CD14-positive monocyte (primary cell): ENCODE results near the gene SUSD4. TPM values are rescaled to one million over a fixed set of nuclear protein-coding genes. Genes with fewer than 3 reads are reported as not detected.
A peak's percentile ranks its signal among the peaks of the same experiment; 100 is the strongest.

Experiments used
- DNase-seq, 3 donors: peaks; one replicate each; pipeline ENCODE4 v3.0.0-alpha.2; 2011 to 2022
- H2AFZ ChIP-seq: 2 replicates; pipeline ENCODE4 v1.6.0; 2012; ENCODE audit warnings: mild to moderate bottlenecking, low read depth, low read length, inconsistent platforms; ENCODE audit not compliant: insufficient read depth, poor library complexity, severe bottlenecking
- H3K27ac ChIP-seq, 2 donors: 1 replicate in 1 of 2; 2 replicates in 1 of 2; pipeline ENCODE4 v1.5.1; 2012 to 2013; ENCODE audit warnings: low read length in 2 of 2, control low read depth in 1 of 2, inconsistent platforms in 1 of 2, low read depth in 1 of 2, mild to moderate bottlenecking in 1 of 2
- H3K27me3 ChIP-seq, 2 donors: one replicate each; pipeline versions ENCODE4 v1.6.0 to v1.6.1; 2011 to 2013; ENCODE audit warnings: low read length in 2 of 2; ENCODE audit not compliant: control insufficient read depth in 2 of 2, insufficient read depth in 2 of 2
- H3K36me3 ChIP-seq, 2 donors: replicated peaks in 1 of 2; 1 replicate in 1 of 2; 2 replicates in 1 of 2; pipeline versions ENCODE4 v1.5.1 to v1.6.1; 2012 to 2013; ENCODE audit warnings: low read length in 2 of 2, control low read depth in 1 of 2, inconsistent platforms in 1 of 2, mild to moderate bottlenecking in 1 of 2; ENCODE audit not compliant: insufficient read depth in 2 of 2, control insufficient read depth in 1 of 2
- H3K4me1 ChIP-seq, 2 donors: 1 replicate in 1 of 2; 2 replicates in 1 of 2; pipeline versions ENCODE4 v1.5.1 to v1.6.1; 2012 to 2013; ENCODE audit warnings: low read length in 2 of 2, control low read depth in 1 of 2, inconsistent platforms in 1 of 2, mild to moderate bottlenecking in 1 of 2, moderate library complexity in 1 of 2; ENCODE audit not compliant: insufficient read depth in 2 of 2, control insufficient read depth in 1 of 2
- H3K4me2 ChIP-seq: replicated peaks from 2 replicates; pipeline ENCODE3; 2012; ENCODE audit warnings: low read length, moderate library complexity, mild to moderate bottlenecking; ENCODE audit not compliant: poor library complexity, severe bottlenecking; ENCODE audit errors: extremely low read depth
- H3K4me3 ChIP-seq, 3 experiments: fragments of 200-600 bp in 1 of 3; sonication (generic) in 1 of 3; replicated peaks in 1 of 3; 1 replicate in 2 of 3; 2 replicates in 1 of 3; pipeline ENCODE4 v1.5.1; 2011 to 2013; ENCODE audit warnings: low read length in 3 of 3, mild to moderate bottlenecking in 3 of 3, control low read depth in 2 of 3, low read depth in 2 of 3, inconsistent platforms in 1 of 3, moderate library complexity in 1 of 3
- H3K79me2 ChIP-seq: 2 replicates; pipeline ENCODE4 v1.6.0; 2012; ENCODE audit warnings: mild to moderate bottlenecking, control low read depth, inconsistent platforms, low read length, moderate library complexity; ENCODE audit not compliant: insufficient read depth
- H3K9ac ChIP-seq: 2 replicates; pipeline ENCODE4 v1.6.0; 2017; ENCODE audit warnings: low read length, mild to moderate bottlenecking; ENCODE audit not compliant: insufficient read depth, poor library complexity, severe bottlenecking
- H3K9me3 ChIP-seq, 2 donors: replicated peaks in 1 of 2; 1 replicate in 1 of 2; 2 replicates in 1 of 2; pipeline versions ENCODE4 v1.5.1 to v1.6.1; 2012 to 2013; ENCODE audit warnings: low read length in 2 of 2, control low read depth in 1 of 2; ENCODE audit not compliant: control insufficient read depth in 1 of 2, insufficient read depth in 1 of 2
- H4K20me1 ChIP-seq: 2 replicates; pipeline ENCODE4 v1.6.0; 2012; ENCODE audit warnings: mild to moderate bottlenecking, low read length, control low read depth, moderate library complexity; ENCODE audit not compliant: insufficient read depth
- H3K27ac Mint-ChIP-seq, 7 donors: one replicate each; pipeline ENCODE4 v1.8.0; 2020; ENCODE audit warnings: mild to moderate bottlenecking in 7 of 7, mixed read lengths in 7 of 7, moderate library complexity in 6 of 7, inconsistent platforms in 2 of 7
- H3K27me3 Mint-ChIP-seq, 3 donors: one replicate each; pipeline ENCODE4 v1.8.0; 2021 to 2022; ENCODE audit warnings: low read depth in 3 of 3, mild to moderate bottlenecking in 3 of 3, mixed read lengths in 3 of 3, moderate library complexity in 3 of 3, inconsistent platforms in 1 of 3
- H3K36me3 Mint-ChIP-seq, 2 donors: one replicate each; pipeline ENCODE4 v1.8.0; 2020; ENCODE audit warnings: mixed read lengths in 2 of 2, inconsistent platforms in 1 of 2, mild to moderate bottlenecking in 1 of 2
- H3K4me1 Mint-ChIP-seq: one replicate; pipeline ENCODE4 v1.8.0; 2020; ENCODE audit warnings: mild to moderate bottlenecking, mixed read lengths
- H3K4me3 Mint-ChIP-seq, 2 donors: one replicate each; pipeline ENCODE4 v1.8.0; 2020; ENCODE audit warnings: mild to moderate bottlenecking in 2 of 2, mixed read lengths in 2 of 2, moderate library complexity in 1 of 2
- H3K9me3 Mint-ChIP-seq, 7 donors: one replicate each; pipeline ENCODE4 v1.8.0; 2020 to 2022; ENCODE audit warnings: mixed read lengths in 7 of 7, mild to moderate bottlenecking in 6 of 7, moderate library complexity in 6 of 7, inconsistent platforms in 2 of 7
- WGBS: methylation state at CpG from one replicate; pipeline ENCODE4 v1.1.5; 2013; ENCODE audit warnings: missing lambda C conversion rate; ENCODE audit not compliant: insufficient coverage; 5-methylcytosine and 5-hydroxymethylcytosine counted together
- intact Hi-C, 2 donors: fragments of 100-400 bp; cut with micrococcal nuclease; formaldehyde crosslinking; loops; one replicate each; pipeline versions ENCODE4 v1.15.0 to v1.15.1; 2023
- polyA plus RNA-seq, 3 donors: library from polyadenylated mRNA; depleted of rRNA in 1 of 3; unstranded in 2 of 3; stranded (reverse) in 1 of 3; fragments of 300-500 nt in 2 of 3; fragments of >200 nt in 1 of 3; fragmentation: Illumina TruSeq in 2 of 3; gene quantifications; 1 replicate in 2 of 3; 2 replicates in 1 of 3; pipeline ENCODE4 v1.2.3, GENCODE V29; 2012 to 2021
- TF ChIP-seq, protein P1 (sequence below): fragments of 200-600 bp; IDR thresholded peaks from one replicate; pipeline ENCODE4 v1.8.0; 2022; ENCODE audit warnings: antibody characterized with exemption, mild to moderate bottlenecking

SUSD4 gene
- polyA plus RNA-seq, 3 donors: 0.34 to 0.92 (median 0.50) TPM

DNA sequence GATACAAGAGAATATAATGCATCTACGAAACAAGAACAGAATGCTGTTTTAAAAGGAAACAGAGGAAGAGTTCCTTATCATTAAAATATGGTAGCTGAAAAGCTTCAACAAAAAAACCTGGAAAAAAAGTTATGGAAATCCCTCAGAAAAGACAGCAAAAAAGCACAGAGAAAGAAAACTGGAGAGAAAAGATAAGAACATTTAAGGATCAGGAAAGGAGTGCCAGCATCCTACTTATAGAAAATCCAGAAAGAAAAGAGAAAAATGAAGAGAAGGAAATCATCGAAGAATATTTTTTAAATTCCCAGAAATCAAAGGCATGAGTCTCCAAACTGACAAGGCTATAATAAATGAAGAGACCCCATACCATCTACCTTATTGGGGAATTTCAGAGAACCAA is 29.8 kb downstream of the SUSD4 start:
- Mint-ChIP-seq H3K27ac (peak overlapping the region in 1 of 7 donors; percentile 10), H3K36me3 (no peaks in the 10 kb centered on the region), H3K4me1 (peaks cover 5% of the 10 kb centered on the region), H3K9me3 (peaks cover 0 to 1% (median 0%) of the 10 kb centered on the region in 7 donors), H3K4me3 (no peak overlapping the region), H3K27me3 (peaks cover 3 to 8% (median 3%) of the 10 kb centered on the region in 3 donors)
- Histone ChIP-seq H3K27me3 (no peaks in the 10 kb centered on the region), H3K79me2 (no peaks in the 10 kb centered on the region), H3K4me2 (no peak overlapping the region), H3K4me1 (peaks cover 5 to 8% of the 10 kb centered on the region in 2 donors), H3K9ac (no peak overlapping the region), H4K20me1 (no peaks in the 10 kb centered on the region), H3K27ac (no peak overlapping the region), H3K9me3 (no peaks in the 10 kb centered on the region), H3K4me3 (no peak overlapping the region), H2AFZ (no peak overlapping the region), H3K36me3 (no peaks in the 10 kb centered on the region)
- DNase-seq: no peak
- intact Hi-C loops: no loop called here
- TF ChIP-seq, protein P1, sequence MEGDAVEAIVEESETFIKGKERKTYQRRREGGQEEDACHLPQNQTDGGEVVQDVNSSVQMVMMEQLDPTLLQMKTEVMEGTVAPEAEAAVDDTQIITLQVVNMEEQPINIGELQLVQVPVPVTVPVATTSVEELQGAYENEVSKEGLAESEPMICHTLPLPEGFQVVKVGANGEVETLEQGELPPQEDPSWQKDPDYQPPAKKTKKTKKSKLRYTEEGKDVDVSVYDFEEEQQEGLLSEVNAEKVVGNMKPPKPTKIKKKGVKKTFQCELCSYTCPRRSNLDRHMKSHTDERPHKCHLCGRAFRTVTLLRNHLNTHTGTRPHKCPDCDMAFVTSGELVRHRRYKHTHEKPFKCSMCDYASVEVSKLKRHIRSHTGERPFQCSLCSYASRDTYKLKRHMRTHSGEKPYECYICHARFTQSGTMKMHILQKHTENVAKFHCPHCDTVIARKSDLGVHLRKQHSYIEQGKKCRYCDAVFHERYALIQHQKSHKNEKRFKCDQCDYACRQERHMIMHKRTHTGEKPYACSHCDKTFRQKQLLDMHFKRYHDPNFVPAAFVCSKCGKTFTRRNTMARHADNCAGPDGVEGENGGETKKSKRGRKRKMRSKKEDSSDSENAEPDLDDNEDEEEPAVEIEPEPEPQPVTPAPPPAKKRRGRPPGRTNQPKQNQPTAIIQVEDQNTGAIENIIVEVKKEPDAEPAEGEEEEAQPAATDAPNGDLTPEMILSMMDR: no peak
- WGBS: no CpG with 5 or more reads among the region's 2 CpGs

DNA sequence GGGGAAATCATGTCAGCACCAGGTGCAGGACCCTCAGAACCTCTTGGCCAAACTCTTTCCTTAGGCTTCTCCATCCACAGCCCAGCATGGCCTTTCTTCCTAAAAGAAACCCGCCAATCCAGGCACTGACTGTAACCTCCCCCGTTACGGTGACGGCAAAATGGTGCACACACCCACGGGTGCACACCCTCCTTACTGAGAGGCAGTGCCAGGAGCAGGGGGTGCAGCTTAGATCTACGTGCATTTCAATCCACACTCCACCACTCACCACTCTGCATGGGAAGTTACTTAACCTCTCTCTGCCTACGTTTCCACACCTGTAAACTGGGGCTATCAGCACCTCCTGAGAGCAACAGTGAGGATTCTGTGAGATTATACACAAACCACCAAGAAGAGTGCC is 31.0 kb downstream of the SUSD4 start:
- Mint-ChIP-seq H3K4me3 (no peak overlapping the region), H3K9me3 (peaks cover 0 to 1% (median 0%) of the 10 kb centered on the region in 7 donors), H3K4me1 (peaks cover 5% of the 10 kb centered on the region), H3K27me3 (peaks cover 1 to 3% (median 2%) of the 10 kb centered on the region in 3 donors), H3K36me3 (no peaks in the 10 kb centered on the region), H3K27ac (no peak overlapping the region)
- TF ChIP-seq, protein P1: no peak
- Histone ChIP-seq H3K27me3 (no peaks in the 10 kb centered on the region), H3K79me2 (no peaks in the 10 kb centered on the region), H3K27ac (no peak overlapping the region), H2AFZ (no peak overlapping the region), H3K9me3 (no peaks in the 10 kb centered on the region), H3K9ac (no peak overlapping the region), H3K4me2 (no peak overlapping the region), H3K4me3 (no peak overlapping the region), H3K4me1 (peaks cover 5 to 8% of the 10 kb centered on the region in 2 donors), H3K36me3 (no peaks in the 10 kb centered on the region), H4K20me1 (no peaks in the 10 kb centered on the region)
- intact Hi-C loops: no loop called here
- 94% methylated on average over 6 of the region's 7 CpGs for WGBS
- no peak for DNase-seq
